Right lobe of liver (tissue), 4 donors: ENCODE measurements around the gene CFAP46.

Experiments used
- CTCF ChIP-seq, 4 donors: fragments of 200-600 bp in 3 of 4; fragments of 450-650 bp in 1 of 4; IDR thresholded peaks; one replicate each; pipeline versions ENCODE4 v1.5.1 to v1.8.0; 2016 to 2022; ENCODE audit warnings: antibody characterized with exemption in 4 of 4, mild to moderate bottlenecking in 2 of 4
- POLR2A ChIP-seq: fragments of 450-650 bp; IDR thresholded peaks from one replicate; pipeline ENCODE4 v1.6.1; 2017; ENCODE audit warnings: antibody characterized with exemption, mild to moderate bottlenecking
- donor health status: DM: no; HTN: no; CAD: no.
- donor health status: DM: no; HTN: no; CAD: no.
- donor health status: DM: no; HTN: yes; CAD: no.

- no peak for TF ChIP-seq CTCF (IDR thresholded peaks at IDR 0.05)
- no peak for TF ChIP-seq POLR2A
Observed at GRCh38 chr10:132860532-132860931, 81.8 kb downstream of the CFAP46 start.
